Lower lobe of right lung (tissue), 2 donors: ENCODE data around the gene AATF. TPM values are rescaled to one million over a fixed set of nuclear protein-coding genes. Genes with fewer than 3 reads are reported as not detected.
A peak's percentile ranks its signal among the peaks of the same experiment; 100 is the strongest.

ENCODE experiments used
- ATAC-seq, 2 donors: fragments of 200-7000 bp; cut with Tn5 transposase; one replicate each; pipeline ENCODE4 v1.9.1; 2020 to 2022; ENCODE audit warnings: mild to moderate bottlenecking in 2 of 2, moderate library complexity in 2 of 2
- DNase-seq: peaks from one replicate; pipeline ENCODE4 v3.0.0-alpha.2; 2020
- H3K27ac ChIP-seq: fragments of 200-600 bp; one replicate; pipeline ENCODE4 v1.8.0; 2022
- H3K27me3 ChIP-seq: fragments of 200-600 bp; one replicate; pipeline ENCODE4 v1.8.0; 2022; ENCODE audit warnings: low read depth
- H3K36me3 ChIP-seq: fragments of 200-600 bp; one replicate; pipeline ENCODE4 v1.8.0; 2022; ENCODE audit warnings: mild to moderate bottlenecking
- H3K4me1 ChIP-seq: fragments of 200-600 bp; one replicate; pipeline ENCODE4 v1.8.0; 2022
- H3K4me3 ChIP-seq: fragments of 200-600 bp; one replicate; pipeline ENCODE4 v1.8.0; 2022; ENCODE audit warnings: mild to moderate bottlenecking
- H3K9me3 ChIP-seq: fragments of 200-600 bp; one replicate; pipeline ENCODE4 v1.8.0; 2022
- intact Hi-C: fragments of 100-400 bp; cut with DNase I; formaldehyde crosslinking; loops from one replicate; pipeline ENCODE4 v1.11.0; 2022
- long read RNA-seq: library from polyadenylated mRNA; unstranded; transcript quantifications from one replicate; pipeline ENCODE4 v2.0.0, GENCODE V29; 2021
- total RNA-seq: library from RNA; stranded (reverse); fragmentation: NEBNext Ultra II Directional; extraction: Animal tissue kit (Norgen Biotek cat#: 25700); gene quantifications from one replicate; pipeline ENCODE4 v1.2.1, GENCODE V29; 2021
- TF ChIP-seq, protein P1 (sequence below): fragments of 200-600 bp; IDR thresholded peaks from one replicate; pipeline ENCODE4 v1.8.0; 2022; ENCODE audit warnings: antibody characterized with exemption, mild to moderate bottlenecking
- donor health status: DM: no; HTN: yes; CAD: no; lungs with severe emphysema.

The AATF gene, protein sequence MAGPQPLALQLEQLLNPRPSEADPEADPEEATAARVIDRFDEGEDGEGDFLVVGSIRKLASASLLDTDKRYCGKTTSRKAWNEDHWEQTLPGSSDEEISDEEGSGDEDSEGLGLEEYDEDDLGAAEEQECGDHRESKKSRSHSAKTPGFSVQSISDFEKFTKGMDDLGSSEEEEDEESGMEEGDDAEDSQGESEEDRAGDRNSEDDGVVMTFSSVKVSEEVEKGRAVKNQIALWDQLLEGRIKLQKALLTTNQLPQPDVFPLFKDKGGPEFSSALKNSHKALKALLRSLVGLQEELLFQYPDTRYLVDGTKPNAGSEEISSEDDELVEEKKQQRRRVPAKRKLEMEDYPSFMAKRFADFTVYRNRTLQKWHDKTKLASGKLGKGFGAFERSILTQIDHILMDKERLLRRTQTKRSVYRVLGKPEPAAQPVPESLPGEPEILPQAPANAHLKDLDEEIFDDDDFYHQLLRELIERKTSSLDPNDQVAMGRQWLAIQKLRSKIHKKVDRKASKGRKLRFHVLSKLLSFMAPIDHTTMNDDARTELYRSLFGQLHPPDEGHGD
- total RNA-seq = 39.6 TPM
- long read RNA-seq, transcript AATF-208 (12 exons, 2,141 nt) = major isoform, 90 of 111 reads
- long read RNA-seq, partial matches to known transcripts = 14 of 111 reads
- long read RNA-seq, other reads (novel, unspliced or antisense) = 7 of 111 reads

GRCh38 chr17:36948717-36949460, at the start of gene AATF:
Gene AATF (plus strand): TSS chr17:36948954. CDS start chr17:36949126, 172 bp downstream.
- H3K9me3 ChIP-seq = no peaks in the 10 kb centered on the region

DNA sequence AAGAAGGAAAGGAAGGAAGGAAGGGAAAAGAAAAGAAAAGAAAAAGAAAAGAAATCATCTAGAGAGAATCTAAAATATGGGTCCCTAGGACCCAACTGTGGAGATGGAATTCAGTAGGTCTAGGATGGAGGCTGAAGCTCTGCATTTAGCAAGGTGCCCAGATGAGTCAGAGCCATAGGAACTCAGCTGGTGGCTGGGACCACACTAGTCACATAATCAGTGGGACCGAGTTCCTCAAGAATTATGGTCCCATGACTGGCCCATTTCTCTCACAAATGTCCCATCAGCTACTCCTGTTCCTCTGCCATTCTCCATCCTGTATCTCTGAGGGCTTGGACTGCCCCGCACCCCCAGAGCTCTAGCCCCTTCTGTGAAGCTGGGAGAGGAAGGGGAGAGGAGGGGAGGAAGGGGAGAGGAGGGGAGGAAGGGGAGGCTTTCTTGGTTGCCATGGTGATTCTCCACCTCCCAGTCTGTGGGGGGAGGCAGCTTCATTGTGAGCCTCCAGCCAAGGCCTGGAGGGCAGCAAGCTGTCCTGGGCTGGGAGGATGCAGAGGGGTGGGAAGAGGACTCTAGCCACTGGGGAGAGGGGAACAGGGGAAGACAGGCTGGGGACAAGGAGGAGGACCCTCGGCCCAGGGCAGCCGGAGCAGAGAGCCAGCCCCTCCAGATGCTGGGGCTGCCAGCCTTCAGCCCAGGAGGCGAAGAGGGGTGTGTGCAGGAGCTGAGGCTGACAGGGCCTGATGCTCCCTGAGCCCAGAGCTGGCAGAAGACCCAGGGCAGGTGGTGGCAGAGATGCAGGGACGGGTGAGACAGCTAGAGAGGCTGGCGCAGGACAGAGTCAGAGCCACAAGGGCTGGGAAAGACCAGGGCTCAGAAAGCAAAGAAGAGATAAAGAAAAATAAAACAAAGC, 49.2 kb upstream of the AATF start:
- TF ChIP-seq, protein P1, sequence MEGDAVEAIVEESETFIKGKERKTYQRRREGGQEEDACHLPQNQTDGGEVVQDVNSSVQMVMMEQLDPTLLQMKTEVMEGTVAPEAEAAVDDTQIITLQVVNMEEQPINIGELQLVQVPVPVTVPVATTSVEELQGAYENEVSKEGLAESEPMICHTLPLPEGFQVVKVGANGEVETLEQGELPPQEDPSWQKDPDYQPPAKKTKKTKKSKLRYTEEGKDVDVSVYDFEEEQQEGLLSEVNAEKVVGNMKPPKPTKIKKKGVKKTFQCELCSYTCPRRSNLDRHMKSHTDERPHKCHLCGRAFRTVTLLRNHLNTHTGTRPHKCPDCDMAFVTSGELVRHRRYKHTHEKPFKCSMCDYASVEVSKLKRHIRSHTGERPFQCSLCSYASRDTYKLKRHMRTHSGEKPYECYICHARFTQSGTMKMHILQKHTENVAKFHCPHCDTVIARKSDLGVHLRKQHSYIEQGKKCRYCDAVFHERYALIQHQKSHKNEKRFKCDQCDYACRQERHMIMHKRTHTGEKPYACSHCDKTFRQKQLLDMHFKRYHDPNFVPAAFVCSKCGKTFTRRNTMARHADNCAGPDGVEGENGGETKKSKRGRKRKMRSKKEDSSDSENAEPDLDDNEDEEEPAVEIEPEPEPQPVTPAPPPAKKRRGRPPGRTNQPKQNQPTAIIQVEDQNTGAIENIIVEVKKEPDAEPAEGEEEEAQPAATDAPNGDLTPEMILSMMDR = no peak
- Histone ChIP-seq H3K4me3 (no peak overlapping the region), H3K27me3 (peaks cover 7% of the 10 kb centered on the region), H3K4me1 (no peaks in the 10 kb centered on the region), H3K9me3 (no peaks in the 10 kb centered on the region), H3K36me3 (no peaks in the 10 kb centered on the region), H3K27ac (no peak overlapping the region)
- intact Hi-C loops = no loop called here
- no peak for DNase-seq
- ATAC-seq = no peak

More at GRCh38 chr17:36948717-36949460, at the start of gene AATF:
- TF ChIP-seq, protein P1 = no peak
- intact Hi-C loops = no loop called here
- DNase-seq (peak; percentile 97), ATAC-seq (peak; percentile 100)
- Histone ChIP-seq H3K4me1 (peaks cover 33% of the 10 kb centered on the region), H3K27ac (peak within 1 kb of the TSS; percentile 93), H3K4me3 (peak within 1 kb of the TSS; percentile 93), H3K36me3 (peaks cover 34% of the 10 kb centered on the region), H3K27me3 (peaks cover 39% of the 10 kb centered on the region)

DNA sequence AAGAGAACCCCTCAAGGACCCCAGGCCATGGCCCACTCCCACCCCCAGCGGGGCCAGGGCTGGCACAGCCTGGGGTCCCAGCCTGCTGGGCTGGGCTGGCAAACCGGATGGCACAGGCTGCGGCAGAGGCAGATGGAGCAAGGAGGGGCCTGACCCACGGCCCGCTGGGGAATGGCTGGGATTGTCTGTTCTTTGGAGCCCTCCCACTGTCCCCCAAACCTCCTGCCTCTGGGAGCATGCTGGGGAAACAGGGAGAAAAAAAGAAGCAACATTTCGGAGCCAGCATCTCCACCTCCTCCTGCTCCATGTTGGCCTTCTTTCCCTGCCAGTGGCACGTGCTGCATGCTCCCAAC, 48.6 kb upstream of the AATF start:
- Histone ChIP-seq H3K9me3 (no peaks in the 10 kb centered on the region), H3K27me3 (peaks cover 7% of the 10 kb centered on the region), H3K36me3 (no peaks in the 10 kb centered on the region), H3K4me1 (no peaks in the 10 kb centered on the region), H3K4me3 (no peak overlapping the region), H3K27ac (no peak overlapping the region)
- TF ChIP-seq, protein P1 = no peak
- ATAC-seq = no peak
- intact Hi-C loops = no loop called here
- no peak for DNase-seq

DNA sequence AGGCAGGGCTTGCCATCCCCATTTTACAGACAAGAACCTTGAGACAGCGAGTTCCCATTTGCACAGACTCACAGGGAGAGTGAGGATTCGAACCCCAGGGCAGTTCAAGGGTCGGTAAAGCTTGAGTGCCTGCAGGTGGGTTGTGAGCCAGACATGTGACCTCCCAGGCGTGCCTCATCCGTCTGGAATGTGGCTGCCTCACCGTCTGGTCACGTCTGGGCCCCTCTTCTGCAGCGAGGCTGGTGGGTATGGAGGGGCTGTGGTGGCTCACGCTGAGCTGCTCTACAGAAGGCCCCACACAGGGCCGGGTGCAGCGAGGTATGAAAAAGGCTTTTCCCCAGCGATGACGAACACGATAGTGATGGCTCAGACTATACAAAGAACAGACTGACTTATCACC, 47.2 kb upstream of the AATF start:
- peaks cover 7% of the 10 kb centered on the region for H3K27me3 ChIP-seq
- DNase-seq (no peak), ATAC-seq (no peak)
- no peaks in the 10 kb centered on the region for H3K9me3 ChIP-seq
- TF ChIP-seq, protein P1 = no peak
- intact Hi-C loops = no loop called here
- no peak overlapping the region for H3K27ac ChIP-seq
- H3K4me1 ChIP-seq = no peaks in the 10 kb centered on the region
- no peaks in the 10 kb centered on the region for H3K36me3 ChIP-seq
- no peak overlapping the region for H3K4me3 ChIP-seq

DNA sequence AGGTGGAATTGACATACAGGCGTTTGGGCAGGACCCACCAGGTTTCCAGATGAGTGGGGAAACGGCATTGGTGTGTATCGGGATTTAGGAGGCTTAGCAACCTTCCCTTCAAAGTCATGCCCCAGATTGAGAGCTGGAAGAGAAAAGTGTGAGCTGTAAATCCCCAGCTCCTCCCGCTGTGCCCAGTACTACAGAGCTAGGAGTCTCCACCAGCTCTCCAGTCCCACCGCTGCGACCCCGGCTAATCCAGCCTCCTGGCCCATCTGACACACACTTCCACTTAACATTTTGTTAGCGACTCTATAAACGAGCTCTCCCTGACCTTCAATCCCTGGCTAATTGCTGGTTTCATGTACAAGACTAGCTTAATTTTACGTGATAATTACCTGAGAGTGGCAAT, 41.3 kb upstream of the AATF start:
- DNase-seq = no peak
- TF ChIP-seq, protein P1 = no peak
- no peak for ATAC-seq
- no peaks in the 10 kb centered on the region for H3K9me3 ChIP-seq
- H3K27me3 ChIP-seq = peaks cover 16% of the 10 kb centered on the region
- intact Hi-C loops = no loop called here
- H3K4me1 ChIP-seq = no peaks in the 10 kb centered on the region
- H3K4me3 ChIP-seq = no peak overlapping the region
- no peak overlapping the region for H3K27ac ChIP-seq
- no peaks in the 10 kb centered on the region for H3K36me3 ChIP-seq
